ENCODE data around the gene HSD17B1. TPM values are rescaled to one million over a fixed set of nuclear protein-coding genes. Genes with fewer than 3 reads are reported as not detected.

HSD17B1 gene
- total RNA-seq, 1 experiment from 2014 or later = 18.1 TPM

GRCh38 chr17:42518046-42518754 lies 34.5 kb upstream of the HSD17B1 start:
- peak overlapping the region; percentile 98 for H3K27ac Mint-ChIP-seq (ENCODE audit: low read depth, unreplicated experiment)
- peak overlapping the region; percentile 63 for H3K4me3 Mint-ChIP-seq (ENCODE audit: unreplicated experiment)
- TF ChIP-seq CTCF (IDR thresholded peaks at IDR 0.05; ENCODE audit: unreplicated experiment) = no peak
- intact Hi-C loops (cut with micrococcal nuclease) = loop anchor here (1.0 kb wide), 1 partner anchor 111 kb away; no protein-coding TSS in a partner anchor
- H3K9me3 Mint-ChIP-seq (ENCODE audit: unreplicated experiment) = no peaks in the 10 kb centered on the region
- H3K36me3 Mint-ChIP-seq (ENCODE audit: insufficient read depth, unreplicated experiment) = peaks cover 18% of the 10 kb centered on the region
- CTCF ChIA-PET = interaction anchor here (0.6 to 3.1 kb wide), 33 partner anchors 10 to 605 kb away, joined by 3 to 24 read pairs (median 4); no protein-coding TSS in a partner anchor
- peak; percentile 95 for DNase-seq (ENCODE audit: unreplicated experiment)
- BruUV-seq (replicated peaks) = TSS peak; percentile 72
- H3K4me1 Mint-ChIP-seq (ENCODE audit: insufficient read depth, unreplicated experiment) = peaks cover 46% of the 10 kb centered on the region
- POLR2A ChIA-PET = interaction anchor here (0.7 to 4.1 kb wide), 20 partner anchors 9 to 388 kb away, joined by 3 to 48 read pairs (median 6); partner anchors contain the start of genes ATP6V0A1, BECN1, CAVIN1 and NAGLU
- H3K27me3 Mint-ChIP-seq (ENCODE audit: insufficient read depth, unreplicated experiment) = no peaks in the 10 kb centered on the region

DNA sequence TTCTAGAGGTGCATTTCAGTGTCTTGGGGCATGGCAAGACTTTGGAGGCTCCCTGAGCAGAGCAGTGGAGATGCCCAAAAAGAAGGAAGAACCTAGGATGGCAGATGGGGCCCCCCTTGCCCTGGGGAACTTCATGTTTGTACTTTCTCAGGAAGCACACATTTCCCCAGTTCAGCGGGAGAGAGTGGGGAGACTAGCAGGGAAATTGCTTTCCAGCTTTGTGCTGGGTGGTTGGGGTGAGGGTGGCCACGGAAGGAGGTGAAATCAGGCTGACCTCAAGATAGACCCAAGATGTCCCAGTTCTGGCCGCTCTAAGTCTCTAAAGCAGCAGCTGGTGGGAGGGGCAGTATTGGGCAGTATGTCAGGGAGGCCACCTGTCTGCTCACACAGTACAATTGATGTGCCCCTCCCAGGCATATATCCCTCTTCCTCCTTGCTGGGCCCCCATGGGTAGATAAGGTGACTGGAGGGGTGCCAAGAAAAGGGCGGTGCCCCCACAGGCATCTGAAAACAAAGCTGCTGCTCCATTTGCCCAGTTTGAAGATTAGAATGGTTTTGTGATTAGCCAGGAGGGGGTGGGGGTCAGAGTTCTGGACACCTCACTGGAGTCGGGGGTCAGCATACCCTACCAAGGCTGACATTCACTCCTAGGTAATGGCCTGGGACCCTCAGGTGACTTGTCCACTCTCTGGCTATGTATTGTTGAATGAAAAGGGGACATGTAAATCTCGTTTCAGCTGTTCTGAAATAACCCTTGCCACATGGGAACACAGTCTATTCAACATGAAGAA lies 33.8 kb upstream of the HSD17B1 start:
- ChIA-PET POLR2A (interaction anchor here (0.8 to 4.1 kb wide), 19 partner anchors 8 to 502 kb away, joined by 3 to 48 read pairs (median 6); partner anchors contain the start of genes ATP6V0A1, BECN1, CAVIN1 and DNAJC7), CTCF (interaction anchor here (0.6 to 3.1 kb wide), 23 partner anchors 9 to 468 kb away, joined by 3 to 24 read pairs (median 4); partner anchors contain the start of gene PSMC3IP)
- DNase-seq (ENCODE audit: unreplicated experiment) = no peak
- no peaks in the 10 kb centered on the region for H3K9me3 Mint-ChIP-seq (ENCODE audit: unreplicated experiment)
- intact Hi-C loops (cut with micrococcal nuclease) = loop anchor here (1.0 kb wide), 1 partner anchor 112 kb away; no protein-coding TSS in a partner anchor
- peak overlapping the region; percentile 98 for H3K27ac Mint-ChIP-seq (ENCODE audit: low read depth, unreplicated experiment)
- H3K4me3 Mint-ChIP-seq (ENCODE audit: unreplicated experiment) = peak overlapping the region; percentile 63
- H3K36me3 Mint-ChIP-seq (ENCODE audit: insufficient read depth, unreplicated experiment) = peaks cover 18% of the 10 kb centered on the region
- BruUV-seq (replicated peaks) = no TSS peak
- TF ChIP-seq CTCF (IDR thresholded peaks at IDR 0.05; ENCODE audit: unreplicated experiment) = no peak
- peaks cover 46% of the 10 kb centered on the region for H3K4me1 Mint-ChIP-seq (ENCODE audit: insufficient read depth, unreplicated experiment)
- no peaks in the 10 kb centered on the region for H3K27me3 Mint-ChIP-seq (ENCODE audit: insufficient read depth, unreplicated experiment)

- peak; percentile 95 for DNase-seq (ENCODE audit: unreplicated experiment)
- no peaks in the 10 kb centered on the region for H3K9me3 Mint-ChIP-seq (ENCODE audit: unreplicated experiment)
- peak overlapping the region; percentile 98 for H3K27ac Mint-ChIP-seq (ENCODE audit: low read depth, unreplicated experiment)
- ChIA-PET CTCF (interaction anchor here (0.6 to 3.1 kb wide), 19 partner anchors 8 to 469 kb away, joined by 3 to 24 read pairs (median 5); partner anchors contain the start of genes BECN1 and PSMC3IP), POLR2A (interaction anchor here (0.5 to 4.1 kb wide), 21 partner anchors 7 to 938 kb away, joined by 3 to 48 read pairs (median 4); partner anchors contain the start of genes CAVIN1, DNAJC7, NAGLU and STAT3)
- H3K36me3 Mint-ChIP-seq (ENCODE audit: insufficient read depth, unreplicated experiment) = peaks cover 18% of the 10 kb centered on the region
- peaks cover 46% of the 10 kb centered on the region for H3K4me1 Mint-ChIP-seq (ENCODE audit: insufficient read depth, unreplicated experiment)
- H3K27me3 Mint-ChIP-seq (ENCODE audit: insufficient read depth, unreplicated experiment) = no peaks in the 10 kb centered on the region
- H3K4me3 Mint-ChIP-seq (ENCODE audit: unreplicated experiment) = peak overlapping the region; percentile 47
- intact Hi-C loops (cut with micrococcal nuclease) = no loop called here
- TF ChIP-seq CTCF (IDR thresholded peaks at IDR 0.05; ENCODE audit: unreplicated experiment) = no peak
- no TSS peak for BruUV-seq (replicated peaks)
Measured at GRCh38 chr17:42519546-42520491, 32.9 kb upstream of the HSD17B1 start.

Data from MCF 10A (cell line).